G401.6 (cell line): ENCODE measurements around the gene CCDC184.
A peak's percentile ranks its signal among the peaks of the same experiment; 100 is the strongest.
"Not testable (repeated sequence)": the region's sequence is repeated elsewhere in the genome, so short reads cannot be mapped to it uniquely, and the experiment has no call there.

Source experiments
- FAIRE-seq: peaks from 2 replicates; lab custom pipeline; 2012; peaks lifted over from hg19 to GRCh38; lab: Jason Lieb, UNC

The CCDC184 gene

DNA sequence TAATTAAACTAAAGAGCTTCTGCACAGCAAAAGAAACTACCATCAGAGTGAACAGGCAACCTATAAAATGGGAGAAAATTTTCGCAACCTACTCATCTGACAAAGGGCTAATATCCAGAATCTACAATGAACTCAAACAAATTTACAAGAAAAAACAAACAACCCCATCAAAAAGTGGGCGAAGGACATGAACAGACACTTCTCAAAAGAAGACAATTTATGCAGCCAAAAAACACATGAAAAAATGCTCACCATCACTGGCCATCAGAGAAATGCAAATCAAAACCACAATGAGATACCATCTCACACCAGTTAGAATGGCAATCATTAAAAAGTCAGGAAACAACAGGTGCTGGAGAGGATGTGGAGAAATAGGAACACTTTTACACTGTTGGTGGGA lies 26.1 kb downstream of the CCDC184 start:
- FAIRE-seq: not testable (repeated sequence)

DNA sequence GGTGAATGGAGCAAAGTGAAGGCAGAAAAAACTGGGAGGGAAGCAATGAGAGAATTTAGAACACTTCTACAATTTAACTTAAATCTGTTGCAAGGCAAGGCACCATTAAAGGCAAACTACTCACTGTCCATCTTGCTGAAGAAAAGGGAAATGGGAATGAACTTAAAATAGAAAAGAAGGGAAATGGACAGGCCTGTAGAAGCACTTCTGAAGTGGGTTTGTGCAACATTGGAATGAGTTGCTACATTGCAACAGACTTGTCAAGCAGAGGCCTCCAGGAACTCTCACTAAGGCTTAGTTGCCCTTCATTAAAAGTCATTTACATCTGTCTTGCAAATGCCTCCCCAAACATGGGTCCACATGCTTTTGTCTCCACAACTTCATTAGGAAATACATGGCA lies 33.3 kb downstream of the CCDC184 start:
- no peak for FAIRE-seq

DNA sequence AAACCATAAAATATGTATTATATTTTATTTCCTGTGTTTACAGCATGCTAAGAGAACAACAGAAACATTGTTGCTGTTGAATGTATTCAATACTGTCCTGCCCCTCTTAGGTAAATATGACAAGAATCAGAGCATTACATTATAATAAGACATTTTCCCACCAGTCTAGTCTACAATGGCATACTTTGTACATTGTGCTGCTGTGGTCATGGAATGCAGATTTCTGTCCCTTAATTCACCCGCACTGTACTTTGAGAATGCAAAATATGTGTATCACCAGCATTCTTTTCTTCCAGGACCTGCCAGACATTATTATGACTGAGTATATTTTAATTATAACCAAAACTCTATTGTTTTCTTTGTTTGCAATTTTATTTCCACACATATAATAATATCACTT lies 36.2 kb downstream of the CCDC184 start:
- FAIRE-seq: no peak

DNA sequence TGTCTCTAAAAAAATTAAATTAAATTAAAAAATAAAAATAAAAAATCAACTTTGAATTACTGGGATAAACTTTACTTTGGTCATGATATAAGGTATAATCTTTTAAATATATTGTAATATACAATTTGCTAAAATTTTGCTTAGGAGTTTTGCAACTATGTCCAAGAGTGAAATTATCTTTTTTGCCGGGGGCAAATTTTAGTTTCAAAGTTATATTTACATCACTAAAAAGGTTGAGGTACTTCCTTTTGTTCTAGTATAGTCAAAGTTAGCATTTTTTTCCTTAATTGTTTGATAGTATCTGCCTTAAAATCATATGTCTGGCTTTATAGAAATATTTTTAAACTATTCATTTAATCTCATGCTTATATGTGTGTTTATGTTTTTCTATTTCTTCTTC lies 37.3 kb downstream of the CCDC184 start:
- FAIRE-seq: peak; percentile 25

DNA sequence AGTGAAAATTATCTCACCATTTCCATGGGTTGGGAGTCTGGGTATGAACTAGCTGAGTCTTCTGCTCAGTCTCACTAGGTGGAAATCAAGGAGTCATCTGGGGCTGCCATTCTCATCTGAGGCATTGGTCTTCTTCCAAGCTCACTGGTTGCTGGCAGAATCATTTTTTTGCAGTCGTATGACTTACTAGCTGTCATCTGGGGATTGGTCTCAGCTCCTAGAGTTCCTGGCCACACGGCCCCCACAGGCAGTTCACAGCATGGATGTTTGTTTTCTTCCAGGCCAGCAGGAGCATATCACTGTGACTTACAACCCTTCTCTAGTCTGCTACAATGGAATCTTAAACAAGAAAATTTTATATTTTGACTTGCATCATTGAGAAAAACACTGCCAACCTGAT lies 38.2 kb downstream of the CCDC184 start:
- FAIRE-seq: no peak

DNA sequence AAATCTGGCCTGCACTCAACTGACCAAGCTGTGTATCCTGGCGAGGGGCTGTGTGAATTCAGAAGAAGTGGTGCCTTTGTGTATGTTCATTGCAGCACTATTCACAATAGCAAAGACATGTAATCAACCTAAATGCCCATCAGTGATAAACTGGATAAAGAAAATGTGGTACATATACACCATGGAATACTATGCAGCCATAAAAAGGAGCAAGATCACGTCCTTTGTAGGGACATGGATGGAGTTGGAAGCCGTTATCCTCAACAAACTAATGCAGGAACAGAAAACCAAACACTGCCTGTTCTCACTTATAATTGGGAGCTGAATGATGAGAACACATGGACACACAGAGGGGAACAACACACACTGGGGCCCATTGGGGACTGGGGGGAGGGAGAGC lies 41.1 kb downstream of the CCDC184 start:
- not testable (repeated sequence) for FAIRE-seq

DNA sequence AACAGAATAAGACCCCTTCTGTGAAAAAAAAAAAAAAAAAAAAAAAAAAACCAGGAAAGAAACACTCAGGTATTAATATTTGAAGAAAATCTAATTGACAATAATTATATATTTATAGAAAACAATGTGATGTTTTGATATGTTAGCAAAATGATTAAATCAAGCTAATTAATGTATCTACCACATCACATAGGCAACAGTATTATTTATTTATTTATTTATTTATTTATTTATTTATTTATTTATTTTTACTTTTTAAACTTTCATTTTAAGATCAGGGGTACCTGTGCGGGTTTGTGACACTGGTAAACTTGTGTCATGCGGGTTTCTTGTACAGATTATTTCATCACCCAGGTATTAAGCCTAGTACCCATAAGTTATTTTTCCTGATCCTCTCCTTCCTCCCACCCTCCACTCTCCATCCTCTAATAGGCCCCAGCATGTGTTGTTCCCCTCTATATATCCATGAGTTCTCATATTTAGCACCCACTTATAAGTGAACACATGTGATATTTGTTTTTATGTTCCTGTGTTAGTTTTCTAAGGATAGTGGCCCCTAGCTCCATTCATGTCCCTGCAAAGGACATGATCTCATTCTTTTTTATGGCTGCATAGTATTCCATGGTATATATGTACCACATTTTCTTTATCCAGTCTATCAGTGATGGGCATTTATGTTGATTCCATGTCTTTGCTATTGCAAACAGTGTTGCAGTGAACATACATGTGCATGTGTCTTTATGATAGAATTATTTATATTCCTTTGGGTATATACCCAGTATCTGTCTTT lies 47.9 kb downstream of the CCDC184 start:
- FAIRE-seq: peak; percentile 41
